SH-SY5Y (cell line): ENCODE measurements around the gene CD34.

Source experiments
- GATA2 ChIP-seq: IDR thresholded peaks from 2 replicates; pipeline ENCODE4 v1.6.1; 2011; ENCODE audit warnings: mild to moderate bottlenecking, low read depth, low read length
- GATA3 ChIP-seq: IDR thresholded peaks from 2 replicates; pipeline ENCODE4 v1.6.1; 2011; ENCODE audit warnings: low read depth, mild to moderate bottlenecking, low read length, moderate library complexity

Gene CD34

DNA sequence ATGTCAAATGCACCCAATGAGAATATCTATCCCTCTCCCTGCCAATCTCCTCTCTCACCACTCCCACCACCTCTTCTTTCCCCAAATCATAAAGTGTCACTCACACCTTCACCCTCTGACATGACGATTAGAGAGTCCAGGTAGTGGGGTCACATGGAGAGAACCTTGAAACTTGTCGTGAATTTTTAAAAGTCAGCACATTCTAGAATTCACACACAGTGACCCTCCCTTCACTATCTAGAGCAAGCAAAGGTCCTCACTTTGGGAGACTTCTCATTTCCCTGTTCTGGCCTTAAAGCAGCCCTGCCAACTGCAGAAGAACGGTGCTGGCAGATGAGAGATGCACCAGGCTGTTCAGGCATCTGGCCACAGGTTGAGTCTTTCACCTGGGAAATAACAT, 61.9 kb downstream of the CD34 start:
- TF ChIP-seq GATA2 = no peak
- TF ChIP-seq GATA3 = no peak

DNA sequence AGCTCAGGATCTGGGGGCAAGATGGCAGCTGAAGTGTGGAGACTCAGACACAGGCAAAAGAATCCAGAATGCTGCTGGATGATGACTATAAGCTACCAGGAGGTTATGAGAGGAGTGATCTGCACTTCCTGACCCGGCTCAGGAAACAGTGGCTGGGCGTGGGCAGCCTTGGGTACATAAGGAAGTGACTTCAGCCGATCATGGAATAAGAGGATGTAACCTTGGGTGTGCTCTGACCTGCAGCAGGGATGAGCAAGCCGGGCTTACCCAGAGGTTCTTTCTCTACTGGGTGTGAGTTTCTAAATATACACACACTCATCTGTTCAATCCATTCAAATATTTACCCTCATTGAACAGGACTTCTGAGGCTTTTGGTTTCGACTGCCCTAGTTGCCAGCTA, 62.7 kb downstream of the CD34 start:
- TF ChIP-seq GATA2 (no peak), GATA3 (no peak)

DNA sequence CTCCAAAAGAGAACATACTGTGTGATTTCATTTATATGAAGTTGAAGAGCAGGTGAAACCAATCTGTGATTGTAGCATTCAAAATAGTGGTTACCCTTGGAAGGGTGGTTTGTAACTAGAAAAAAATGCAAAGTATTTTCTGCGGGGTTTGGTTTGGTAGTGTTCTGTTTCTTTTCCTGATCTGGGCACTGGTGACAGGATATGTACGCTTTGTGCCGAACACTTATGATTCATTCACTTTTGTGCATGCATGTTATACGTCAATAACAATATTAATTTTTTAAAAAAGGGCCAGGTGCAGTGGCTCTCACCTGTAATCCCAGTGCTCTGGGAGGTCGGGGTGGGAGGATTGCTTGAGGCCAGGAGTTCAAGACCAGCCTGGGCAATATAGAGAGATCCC, 63.8 kb downstream of the CD34 start:
- TF ChIP-seq GATA2 = no peak
- TF ChIP-seq GATA3 = no peak

DNA sequence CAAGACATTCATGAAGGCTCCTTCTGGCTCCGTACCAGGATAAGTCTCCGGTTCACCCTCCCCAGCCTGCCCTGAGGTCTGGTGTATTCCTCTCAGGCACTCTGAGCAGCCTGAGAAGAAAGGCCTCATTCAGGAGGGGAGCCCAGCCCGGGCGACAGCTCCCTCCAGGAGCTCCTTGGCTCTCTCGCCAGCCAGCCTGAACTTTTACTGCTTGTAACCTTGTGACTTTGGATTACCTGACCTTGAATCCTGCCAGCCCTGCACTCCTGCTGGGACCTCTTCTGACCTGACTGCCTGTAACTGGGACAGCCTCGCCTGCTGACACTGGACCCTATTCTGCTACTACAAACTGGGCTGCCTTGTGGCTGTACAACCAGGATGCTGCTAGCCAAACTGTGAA, 65.8 kb downstream of the CD34 start:
- TF ChIP-seq GATA2 (no peak), GATA3 (no peak)

DNA sequence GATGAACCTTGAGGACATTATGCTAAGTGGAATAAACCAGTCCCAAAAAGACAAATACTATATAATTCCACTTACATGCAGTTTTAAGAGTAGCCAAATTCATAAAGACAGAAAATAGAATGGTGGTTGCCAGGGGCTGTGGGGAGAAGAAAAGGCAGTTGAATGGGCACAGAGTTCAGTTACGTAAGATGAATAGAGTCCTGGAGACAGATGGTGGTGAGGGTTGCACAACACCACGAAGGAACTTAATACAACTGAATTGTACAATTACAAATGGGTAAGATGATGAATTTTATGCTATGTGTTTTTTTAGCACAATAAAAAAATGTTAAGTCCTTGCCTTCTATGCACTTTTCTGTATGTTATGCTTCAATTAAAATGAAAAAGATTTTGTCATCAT, 66.6 kb downstream of the CD34 start:
- no peak for TF ChIP-seq GATA2
- TF ChIP-seq GATA3 = no peak

DNA sequence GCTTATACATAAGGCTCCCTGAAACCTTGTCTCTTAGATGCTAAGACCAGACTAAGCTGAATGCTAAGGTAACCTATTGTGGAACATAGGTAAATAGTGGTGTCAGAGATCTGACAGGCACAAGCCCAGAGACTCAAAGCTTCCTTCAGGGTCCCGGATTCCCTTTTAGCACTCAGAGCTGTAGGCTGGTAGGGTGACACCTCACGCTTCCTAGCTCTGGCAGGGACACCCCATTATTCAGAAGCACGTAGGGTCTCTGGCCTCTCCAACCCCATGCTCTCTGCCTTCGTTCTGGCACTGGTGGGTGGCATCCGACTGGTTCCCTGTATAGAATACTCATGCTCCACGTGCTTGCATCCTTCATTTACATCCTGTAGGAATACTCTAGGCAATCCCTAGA, 68.4 kb downstream of the CD34 start:
- TF ChIP-seq GATA3 (no peak), GATA2 (no peak)

DNA sequence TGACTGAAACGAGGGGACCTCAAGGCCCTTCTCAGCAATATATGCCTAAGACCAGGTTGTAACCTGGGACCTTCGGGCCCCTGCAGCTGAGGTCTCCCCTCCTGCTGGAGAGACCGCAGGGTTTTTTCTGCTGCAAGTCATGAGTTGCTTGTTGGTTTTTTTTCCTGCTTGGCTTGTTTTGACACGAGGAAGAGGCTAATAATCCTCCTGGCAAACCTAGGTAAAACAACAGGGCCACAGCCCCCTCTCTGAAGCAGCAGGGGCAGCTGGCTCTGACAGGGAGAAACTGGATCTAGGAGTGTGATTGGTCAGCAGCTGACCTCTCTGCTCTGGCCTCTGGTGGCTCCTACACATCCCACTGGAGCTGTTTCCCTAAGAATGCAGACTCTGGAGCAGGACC, 69.0 kb downstream of the CD34 start:
- no peak for TF ChIP-seq GATA2
- no peak for TF ChIP-seq GATA3

DNA sequence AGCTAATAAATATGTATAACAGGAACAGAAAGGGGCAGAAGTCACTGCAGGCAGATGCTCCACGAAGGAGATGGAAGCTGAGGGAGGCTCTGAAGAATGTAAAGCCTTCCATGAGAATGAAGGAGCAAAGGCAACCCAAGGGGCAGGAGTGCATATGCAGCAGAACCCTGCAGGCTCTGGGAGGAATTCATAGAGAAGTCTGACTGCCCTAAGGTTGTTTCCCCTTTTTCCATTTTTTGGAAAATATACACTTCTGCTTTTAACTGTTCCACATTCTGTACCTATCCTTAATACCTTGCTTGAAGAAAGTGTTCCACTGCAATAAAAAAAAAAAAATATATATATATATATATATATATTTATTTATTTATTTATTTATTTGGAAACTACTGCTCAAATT, 69.6 kb downstream of the CD34 start:
- TF ChIP-seq GATA2 (no peak), GATA3 (no peak)

DNA sequence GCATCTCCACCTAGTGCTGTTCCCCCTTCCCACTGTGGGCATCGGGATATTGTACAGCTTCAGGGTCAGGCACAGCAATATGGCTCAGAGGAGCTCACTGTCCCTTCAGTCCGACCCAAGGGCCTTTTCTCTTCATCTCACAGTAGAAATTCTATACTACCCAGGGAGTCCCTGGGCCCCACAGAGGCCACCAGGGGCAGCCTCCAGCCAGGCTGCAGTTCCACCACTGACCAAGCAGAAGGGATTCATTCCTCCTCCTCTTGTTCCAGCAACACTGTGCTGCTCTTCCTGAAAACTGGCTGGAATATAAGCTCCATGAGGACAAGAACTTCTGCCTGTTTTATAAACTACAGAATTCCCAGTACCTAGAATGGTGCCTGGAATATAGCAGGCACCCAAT, 70.5 kb downstream of the CD34 start:
- TF ChIP-seq GATA2 = no peak
- TF ChIP-seq GATA3 = no peak

DNA sequence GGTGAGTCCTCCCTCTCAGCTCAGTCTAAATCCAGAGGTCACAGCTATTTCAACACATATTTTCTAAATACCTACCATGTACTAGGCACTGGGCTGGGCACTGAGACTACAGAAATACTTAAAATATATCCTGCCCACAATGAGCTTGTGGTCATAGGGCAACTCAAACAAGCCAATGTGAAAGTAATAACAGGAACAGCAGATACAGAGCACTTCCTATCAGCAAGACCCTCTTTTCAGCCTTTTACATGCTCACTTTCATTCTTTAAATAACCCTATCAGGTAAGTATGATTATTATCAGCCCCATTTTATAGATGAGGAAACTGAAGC, 71.9 kb downstream of the CD34 start:
- no peak for TF ChIP-seq GATA2
- no peak for TF ChIP-seq GATA3

DNA sequence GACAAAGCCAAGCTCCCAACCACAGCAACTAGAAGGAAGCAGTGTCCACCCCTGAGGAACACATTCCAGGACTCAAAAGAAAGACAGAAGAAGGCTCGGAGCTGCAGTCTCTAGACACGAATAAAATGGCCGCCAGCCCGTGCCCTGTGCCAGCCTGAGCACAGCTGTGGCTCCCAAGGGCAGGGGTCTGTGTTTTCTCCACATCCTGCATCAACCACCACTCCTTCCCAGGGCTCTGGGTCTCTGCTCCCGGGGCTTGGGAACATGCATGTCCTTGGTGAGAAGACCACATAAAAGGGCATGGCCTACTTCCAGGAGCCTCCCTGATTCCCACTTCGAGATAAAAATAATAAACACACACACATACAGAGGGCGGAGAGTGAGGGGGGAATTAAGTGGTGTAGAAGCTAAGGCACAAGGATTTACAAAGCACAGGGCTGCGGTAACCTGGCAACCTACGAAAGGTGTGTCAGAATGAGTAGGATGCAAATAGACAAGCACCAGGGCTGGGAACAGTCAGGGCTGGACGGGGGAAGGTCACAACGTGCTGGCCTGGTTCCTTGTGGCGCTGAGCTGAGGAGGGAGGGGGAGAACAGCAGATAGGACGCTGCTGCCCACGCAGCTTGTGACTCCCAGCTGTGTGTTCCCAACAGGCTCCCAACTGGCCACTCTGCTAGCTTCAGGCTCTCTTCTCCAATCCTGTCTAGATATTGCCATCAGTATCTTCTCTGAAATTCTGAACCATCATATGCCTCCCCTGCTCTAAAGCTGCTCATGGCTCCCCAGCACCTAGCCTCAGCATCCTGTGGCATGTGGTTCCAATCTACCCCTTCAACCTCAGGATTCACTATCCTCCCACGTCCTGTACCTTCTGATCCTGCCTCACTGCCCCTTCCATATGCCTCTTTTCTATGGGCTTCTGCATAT, 72.5 kb downstream of the CD34 start:
- TF ChIP-seq GATA3 (no peak), GATA2 (no peak)

DNA sequence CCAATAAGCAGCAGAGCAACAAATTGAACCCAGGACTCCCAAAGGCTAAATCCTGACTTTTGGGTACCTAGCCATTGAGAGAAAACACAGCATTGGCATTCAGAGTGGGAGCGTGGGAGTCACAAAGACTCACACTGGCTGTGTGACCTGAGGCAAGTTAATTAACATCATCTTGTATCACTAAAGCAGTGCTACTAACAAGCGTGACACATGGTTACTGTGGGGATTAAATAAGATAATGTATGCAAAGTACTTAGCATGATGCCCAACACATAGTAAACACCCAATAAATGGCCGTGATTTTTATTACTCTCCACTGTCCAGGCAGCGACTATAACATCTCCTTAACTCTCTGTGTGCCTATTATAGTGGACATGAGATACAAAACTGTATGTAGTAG, 73.3 kb downstream of the CD34 start:
- TF ChIP-seq GATA3 = no peak
- no peak for TF ChIP-seq GATA2

DNA sequence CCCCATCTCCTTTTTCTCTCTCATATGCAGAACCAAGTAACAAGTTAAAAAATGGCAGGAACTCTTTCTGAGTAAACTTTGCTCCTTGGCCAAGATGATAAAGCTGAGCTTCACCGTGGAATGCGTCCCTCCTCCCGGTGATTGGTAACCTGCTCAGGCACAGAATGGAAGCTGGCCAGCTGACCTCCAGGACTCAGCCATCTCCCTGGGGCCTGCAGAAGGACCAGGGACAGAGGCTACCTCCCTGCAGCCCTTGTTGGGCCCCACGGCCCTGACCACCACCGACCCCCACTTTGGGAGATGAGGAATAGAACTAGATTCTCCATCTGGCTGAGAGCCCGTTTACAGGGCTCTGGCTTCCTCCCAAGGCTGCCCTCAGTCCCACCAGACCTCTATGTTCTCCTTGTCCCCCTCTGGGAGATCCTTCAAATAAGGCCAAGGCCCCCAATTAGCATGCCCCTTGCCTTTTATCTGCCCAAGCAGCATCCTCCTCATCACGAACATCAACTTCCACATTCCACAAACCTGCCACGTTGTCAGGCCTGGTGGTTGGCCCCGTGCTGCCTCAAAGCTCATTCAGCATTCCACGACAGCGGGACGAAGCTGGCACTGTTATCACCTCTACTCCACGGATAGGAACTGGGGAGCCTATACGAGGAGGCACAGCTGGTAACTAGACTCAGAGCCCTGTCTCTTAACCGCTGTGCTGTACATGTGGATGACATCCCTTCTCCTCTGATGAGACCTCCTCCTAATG, 74.2 kb downstream of the CD34 start:
- no peak for TF ChIP-seq GATA3

DNA sequence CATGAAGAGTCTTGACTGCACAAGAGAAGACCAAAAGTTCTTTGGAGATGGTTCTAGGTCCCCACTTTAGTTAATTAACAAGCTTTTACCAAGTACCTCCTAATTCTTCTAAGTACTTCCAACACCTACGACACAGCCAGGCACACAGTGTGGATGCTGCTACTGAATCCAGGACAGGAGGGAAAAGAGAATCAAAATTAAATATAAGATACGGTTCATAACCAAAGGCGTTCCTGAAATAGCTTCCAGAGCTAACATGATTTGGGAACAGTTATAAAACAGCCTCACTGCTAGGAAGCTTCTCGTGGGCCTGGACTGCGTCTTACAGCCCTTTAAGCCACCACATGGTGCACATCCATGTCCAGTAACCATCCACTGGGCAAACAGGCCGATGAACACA, 75.0 kb downstream of the CD34 start:
- TF ChIP-seq GATA2 = no peak
- no peak for TF ChIP-seq GATA3

DNA sequence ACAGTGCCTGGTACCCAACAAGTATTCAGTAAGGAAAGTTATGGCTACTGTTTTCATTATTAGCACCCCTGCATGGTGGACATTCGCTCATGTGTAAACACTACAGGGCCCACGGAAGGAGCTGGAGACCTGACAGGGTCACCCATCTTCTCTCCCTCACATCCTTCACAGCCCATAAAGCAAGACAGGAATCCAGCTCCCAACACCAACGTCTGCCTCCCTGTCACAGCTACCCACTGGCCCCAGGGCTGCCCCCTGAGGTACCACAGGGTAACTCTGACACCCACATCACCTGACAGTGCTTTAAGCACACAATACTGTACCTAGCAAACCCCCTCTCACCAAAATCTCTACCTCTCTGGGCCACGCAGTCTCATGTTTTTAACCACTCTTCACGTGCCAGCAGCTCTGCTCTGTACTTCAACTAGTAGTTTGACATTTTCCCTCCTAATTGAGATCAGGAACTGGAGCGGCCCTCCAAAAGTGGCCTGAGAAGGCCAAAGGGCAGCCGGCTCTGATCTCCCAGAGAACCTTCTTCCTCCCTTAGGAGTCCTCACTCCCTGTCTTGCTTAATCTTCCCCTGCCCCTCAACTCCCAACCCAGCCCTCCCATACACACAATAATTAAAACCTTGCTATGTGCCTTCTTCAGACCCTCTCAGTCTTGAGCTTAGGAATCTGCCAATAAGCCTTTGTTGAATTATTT, 76.8 kb downstream of the CD34 start:
- no peak for TF ChIP-seq GATA2
- no peak for TF ChIP-seq GATA3

DNA sequence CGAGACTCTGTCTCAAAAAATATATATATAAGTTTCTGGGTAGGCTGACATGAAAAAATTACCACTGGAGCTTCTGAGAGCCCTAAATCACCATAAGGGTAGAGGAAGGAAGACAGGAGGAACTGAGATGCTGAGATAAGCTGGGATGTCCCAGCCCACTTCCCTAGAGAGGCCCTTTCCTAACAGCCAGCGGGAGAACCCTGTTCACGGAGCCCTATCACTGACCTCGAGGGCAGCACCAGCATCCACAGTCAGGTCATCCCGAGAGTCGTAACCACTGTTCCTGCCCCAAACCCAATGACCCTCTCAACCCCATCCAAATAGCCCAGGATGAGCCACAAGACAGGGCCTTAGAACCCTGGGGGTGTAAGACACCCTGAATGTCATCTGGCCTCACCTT, 77.5 kb downstream of the CD34 start:
- no peak for TF ChIP-seq GATA2
- no peak for TF ChIP-seq GATA3
